NCI-H1105 (cell line): Measurements from ENCODE around the gene HLA-B.

ENCODE experiments used
- DNase-seq: peaks from one replicate; lab custom pipeline; 2025; lab: John Stamatoyannopoulos, UW

HLA-B gene

GRCh38 chr6:31305703-31306219, 51.2 kb downstream of the HLA-B start:
- DNase-seq: no peak

DNA sequence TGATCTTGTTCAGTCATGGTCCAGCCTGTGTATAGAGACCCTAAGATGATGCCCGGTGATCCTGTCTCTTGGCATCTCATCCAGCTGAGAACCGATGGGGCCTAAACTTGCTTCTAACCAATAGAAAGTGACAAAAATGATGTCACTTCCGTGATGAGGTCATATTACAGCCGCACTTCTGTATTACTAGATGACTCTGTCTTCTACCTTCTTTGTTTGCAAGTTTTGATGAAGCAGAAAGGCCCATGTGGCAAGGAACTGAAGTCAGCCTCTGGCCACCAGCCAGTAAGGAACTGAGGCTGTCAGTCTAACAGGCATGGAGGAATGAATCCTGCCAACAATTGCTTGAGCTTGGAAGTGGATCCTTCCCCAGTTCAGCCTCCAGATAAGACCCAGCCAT, 52.3 kb downstream of the HLA-B start:
- DNase-seq: no peak
